Right renal pelvis (tissue), 4 donors: ENCODE results near the gene TARDBP. TPM values are rescaled to one million over a fixed set of nuclear protein-coding genes. Genes with fewer than 3 reads are reported as not detected.
"Not testable (repeated sequence)": the region's sequence is repeated elsewhere in the genome, so short reads cannot be mapped to it uniquely, and the experiment has no call there.

Experiments
- DNase-seq, 4 donors: peaks; one replicate each; pipeline ENCODE4 v3.0.0-alpha.2; 2013; ENCODE audit warnings: low read depth in 4 of 4, low spot score in 3 of 4, missing footprints in 1 of 4
- polyA plus RNA-seq, 4 donors: library from polyadenylated mRNA; unstranded; fragments of 120-200 nt; gene quantifications; one replicate each; pipeline ENCODE4 v1.2.1, GENCODE V29; 2013; ENCODE audit not compliant: insufficient read length in 4 of 4

Gene TARDBP
- polyA plus RNA-seq, 4 donors, result 304 to 313 (median 308) TPM

DNA sequence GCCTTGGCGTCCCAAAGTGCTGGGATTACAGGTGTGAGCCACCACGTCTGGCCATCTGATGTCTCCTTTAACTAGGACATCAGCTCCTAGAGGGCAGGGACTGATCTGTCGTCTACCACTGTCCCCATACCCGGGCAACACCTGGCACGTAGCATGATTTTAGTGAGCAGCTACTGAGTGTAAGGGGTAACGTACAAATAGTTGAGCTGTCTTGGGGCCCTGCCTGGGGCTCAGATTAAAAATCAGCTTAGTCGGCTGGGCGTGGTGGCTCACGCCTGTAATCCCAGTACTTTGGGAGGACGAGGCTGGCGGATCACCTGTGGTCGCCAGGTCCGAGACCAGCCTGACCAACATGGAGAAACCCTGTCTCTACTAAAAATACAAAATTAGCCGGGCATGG lies 45.6 kb downstream of the TARDBP start:
- DNase-seq, result no peak

DNA sequence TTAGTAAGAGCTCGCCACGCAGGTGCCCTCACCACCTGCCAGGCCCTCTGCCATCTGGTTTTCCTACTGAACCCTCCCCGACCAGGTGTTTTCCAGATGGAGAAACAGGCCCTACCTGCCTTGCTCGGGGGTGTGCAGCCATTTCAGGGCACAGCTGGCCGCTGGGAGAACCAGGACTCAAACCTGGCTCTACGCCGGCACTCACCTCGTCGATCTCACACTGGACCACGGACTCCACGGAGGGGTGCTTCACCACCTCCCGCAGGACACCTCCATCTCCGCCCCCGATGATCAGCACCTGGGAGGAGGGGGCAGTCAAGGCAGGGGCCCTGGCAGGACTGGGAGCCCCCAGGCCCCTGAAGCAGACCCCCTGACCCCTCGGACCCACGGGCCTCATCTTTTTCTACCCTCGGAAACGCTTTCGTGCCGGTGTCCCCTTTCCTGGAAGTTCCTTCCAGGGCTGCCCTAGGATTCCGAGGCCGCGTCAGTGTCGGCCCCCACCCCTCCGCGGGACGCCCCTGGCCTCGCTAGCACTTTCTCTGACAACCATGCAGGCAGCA lies 46.2 kb downstream of the TARDBP start:
- no peak for DNase-seq

DNA sequence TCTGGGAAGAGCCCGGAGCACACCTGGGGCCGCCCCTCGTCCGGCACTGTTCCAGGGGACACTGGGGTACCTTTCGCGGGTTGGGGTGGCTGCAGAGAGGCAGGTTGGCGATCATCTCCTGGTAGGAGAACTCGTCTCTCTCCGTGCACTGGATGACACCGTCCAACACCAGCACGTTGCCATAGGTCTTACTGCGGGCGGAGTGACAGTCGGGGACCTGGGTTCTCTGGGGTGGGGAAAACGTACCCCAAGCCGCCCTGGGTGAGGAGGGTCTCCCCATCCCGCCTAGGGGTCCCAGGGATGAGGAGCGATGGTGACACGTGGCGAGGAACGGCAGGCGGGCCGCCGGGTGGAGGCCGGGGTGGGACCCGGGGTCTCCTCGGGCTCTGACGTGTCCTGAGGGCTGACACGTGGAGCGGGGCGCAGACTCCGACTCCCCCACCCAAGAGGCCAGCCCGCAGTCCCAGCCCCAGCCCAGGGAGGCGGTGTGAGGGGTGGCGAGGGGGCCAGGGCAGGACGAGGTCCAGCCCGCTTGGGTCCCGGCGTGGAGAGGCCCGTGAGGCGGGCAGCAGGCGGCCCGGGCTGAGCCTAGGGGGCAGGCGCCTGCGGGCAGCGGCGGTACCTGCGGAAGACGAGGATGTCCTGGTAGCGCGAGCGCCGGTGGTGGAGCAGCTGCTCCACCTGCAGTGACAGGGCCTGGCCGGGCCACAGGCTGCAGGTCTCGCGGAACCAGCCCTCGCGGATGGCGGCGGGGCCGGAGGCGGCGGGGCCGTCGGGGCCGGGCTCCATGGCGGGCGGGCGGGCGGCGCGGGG lies 46.9 kb downstream of the TARDBP start:
- no peak for DNase-seq

DNA sequence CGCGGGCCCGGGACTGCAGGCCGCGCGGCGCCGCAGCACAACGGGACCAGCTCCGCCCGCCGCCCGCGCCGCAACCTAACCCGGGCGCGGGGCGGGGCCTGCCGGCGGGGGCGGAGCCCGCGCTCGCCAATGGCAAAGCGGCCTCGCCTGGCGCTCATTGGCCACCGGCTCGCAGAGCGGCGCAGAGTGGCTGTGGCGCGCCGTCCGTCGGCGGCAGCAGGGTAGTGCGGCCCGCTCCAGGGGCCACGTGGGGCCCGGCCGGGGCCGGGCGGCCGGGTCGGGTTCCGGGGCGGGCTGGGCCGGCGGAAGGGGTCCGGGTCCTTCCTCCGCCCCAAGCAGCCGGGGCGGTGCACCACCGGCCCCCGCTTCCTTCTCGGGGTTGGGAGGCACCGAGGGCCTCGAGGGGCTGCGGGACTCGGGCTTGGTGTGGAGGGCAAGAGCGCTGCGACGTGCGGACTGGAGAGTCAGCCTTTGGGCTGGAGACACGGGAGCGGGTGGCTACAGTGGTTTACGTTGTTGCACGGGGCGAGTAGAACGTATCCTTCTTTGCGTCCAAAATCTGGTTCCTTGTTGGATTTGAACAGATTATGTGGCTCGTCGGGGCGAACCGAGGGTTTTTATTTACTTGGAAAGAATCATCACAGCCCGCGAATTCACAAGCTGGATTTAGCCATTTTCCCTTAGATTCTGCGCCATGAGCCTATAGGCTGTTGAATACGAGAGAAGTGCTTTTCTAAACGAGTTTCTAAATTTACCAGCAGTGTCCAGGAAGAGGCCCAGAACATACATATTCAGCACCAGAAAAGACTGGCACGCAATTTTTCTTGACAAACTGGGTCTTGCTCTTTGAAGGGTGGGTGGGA lies 47.7 kb downstream of the TARDBP start, which contains the start of gene SRM:
SRM (minus strand) TSS at position 51 of the 863 bp plus-strand sequence. CDS start 75 bp downstream, outside the sequence.
- DNase-seq, result peak; percentile 74 to 84 (median 80)

GRCh38 chr1:11061652-11062365 lies 49.4 kb downstream of the TARDBP start:
- DNase-seq, result no peak

- no peak for DNase-seq
Measured at GRCh38 chr1:11062965-11063401, 50.5 kb downstream of the TARDBP start.

DNA sequence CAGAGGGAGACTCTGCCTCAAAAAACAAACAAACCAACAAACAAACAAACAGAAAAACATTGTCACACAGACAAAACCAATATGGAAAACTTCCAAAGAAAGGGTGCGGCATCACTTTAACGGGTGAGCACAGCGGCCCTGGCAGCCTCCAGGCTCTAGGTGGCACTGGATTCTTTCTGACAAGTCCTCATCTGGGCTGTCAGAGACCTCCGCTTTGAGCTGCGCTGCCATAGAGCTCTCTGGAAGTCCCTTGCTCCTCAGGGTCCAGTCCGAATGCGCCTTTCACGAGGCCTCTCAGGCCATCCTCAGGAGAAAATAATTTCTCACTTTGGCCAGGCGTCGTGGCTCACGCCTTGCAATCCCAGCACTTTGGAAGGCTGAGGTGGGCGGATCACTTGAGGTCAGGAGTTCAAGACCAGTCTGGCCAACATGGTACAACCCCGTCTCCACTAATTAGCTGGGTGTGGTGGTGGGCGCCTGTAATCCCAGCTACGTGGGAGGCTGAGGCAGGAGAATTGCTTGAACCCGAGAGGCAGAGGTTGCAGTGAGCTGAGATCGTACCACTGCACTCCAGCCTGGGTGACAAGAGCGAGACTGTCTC lies 51.6 kb downstream of the TARDBP start:
- not testable (repeated sequence) for DNase-seq

DNA sequence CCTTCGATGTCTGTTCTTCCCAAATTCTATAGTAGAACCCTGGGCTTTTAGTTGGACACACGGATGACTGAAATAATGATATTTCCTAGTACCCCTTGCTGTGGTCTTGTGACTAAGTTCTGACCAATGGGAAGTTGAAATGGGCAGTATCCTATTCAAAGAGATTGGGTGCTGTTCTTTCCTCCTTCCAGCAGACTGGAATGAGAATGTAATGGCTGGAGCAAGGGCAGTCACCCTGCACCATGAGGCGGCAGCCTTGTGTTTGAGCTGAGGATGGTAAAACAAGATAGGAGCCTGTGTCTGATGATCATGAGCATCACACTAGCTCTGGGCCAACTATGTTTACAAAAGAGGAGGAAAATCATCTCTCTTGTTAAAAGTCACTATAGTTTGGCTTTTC lies 52.5 kb downstream of the TARDBP start:
- DNase-seq, result no peak

DNA sequence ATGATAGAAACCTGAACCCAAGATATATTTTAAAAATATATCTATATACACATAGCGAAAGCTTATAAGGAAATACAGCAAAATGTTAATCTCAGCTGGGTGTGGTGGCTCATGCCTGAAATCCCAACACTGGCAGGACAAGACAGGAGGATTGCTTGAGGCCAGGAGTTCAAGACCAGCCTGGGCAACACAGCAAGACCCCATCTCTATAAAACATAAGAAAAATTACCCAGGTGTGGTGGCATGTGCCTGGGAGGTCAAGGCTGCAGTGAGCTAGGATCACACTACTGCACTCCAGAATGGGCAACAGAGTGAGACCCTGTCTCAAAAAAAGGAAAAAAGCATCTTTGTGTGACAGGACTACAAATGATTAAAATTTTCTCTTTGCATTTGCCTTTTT lies 53.3 kb downstream of the TARDBP start:
- no peak for DNase-seq

- no peak for DNase-seq
Measured at GRCh38 chr1:11067716-11068599, 55.5 kb downstream of the TARDBP start.

DNA sequence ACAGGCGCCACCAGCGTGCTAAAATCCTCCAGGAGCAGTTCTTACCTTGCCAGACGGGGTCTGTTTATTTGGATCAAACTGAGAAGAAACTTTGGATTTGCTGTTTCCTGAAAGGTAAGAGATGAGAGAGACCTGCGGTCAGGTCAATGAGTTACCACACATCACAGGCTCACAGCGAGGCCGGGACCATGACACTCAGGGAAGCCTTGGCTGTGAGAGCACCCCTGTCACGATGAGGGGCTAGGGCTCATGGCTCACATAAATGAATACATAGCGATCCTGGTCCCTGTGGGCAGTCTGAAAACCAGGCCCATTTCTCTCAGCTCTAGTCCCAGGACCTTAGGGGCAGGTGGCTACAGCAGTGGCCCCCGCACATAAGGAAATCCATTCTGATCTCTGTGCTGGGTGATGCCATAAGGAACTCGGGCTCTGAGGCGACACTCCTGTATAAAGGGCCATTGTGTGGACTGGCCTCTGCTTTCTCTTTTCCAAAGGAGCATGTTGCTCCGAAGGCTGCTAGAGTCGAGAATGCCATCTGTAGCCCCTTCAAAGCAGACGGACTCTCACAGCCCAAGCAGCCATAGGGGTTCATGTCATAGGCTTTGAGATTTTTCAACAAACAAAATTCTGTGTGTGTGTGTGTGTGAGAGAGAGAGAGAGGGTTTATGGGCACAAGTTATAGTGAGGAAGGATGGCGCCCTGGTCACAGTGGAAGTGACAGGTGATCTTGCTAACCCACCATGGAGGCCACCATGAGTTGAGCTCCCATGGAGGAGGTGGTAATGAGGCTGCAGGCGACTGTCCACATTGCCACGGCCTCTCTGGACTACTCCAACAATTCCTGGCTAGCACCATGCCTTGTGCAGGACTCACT lies 56.4 kb downstream of the TARDBP start:
- no peak for DNase-seq

- no peak for DNase-seq
Measured at GRCh38 chr1:11070876-11071275, 58.4 kb downstream of the TARDBP start.

- DNase-seq, result no peak
Measured at GRCh38 chr1:11071463-11072215, 59.2 kb downstream of the TARDBP start.

DNA sequence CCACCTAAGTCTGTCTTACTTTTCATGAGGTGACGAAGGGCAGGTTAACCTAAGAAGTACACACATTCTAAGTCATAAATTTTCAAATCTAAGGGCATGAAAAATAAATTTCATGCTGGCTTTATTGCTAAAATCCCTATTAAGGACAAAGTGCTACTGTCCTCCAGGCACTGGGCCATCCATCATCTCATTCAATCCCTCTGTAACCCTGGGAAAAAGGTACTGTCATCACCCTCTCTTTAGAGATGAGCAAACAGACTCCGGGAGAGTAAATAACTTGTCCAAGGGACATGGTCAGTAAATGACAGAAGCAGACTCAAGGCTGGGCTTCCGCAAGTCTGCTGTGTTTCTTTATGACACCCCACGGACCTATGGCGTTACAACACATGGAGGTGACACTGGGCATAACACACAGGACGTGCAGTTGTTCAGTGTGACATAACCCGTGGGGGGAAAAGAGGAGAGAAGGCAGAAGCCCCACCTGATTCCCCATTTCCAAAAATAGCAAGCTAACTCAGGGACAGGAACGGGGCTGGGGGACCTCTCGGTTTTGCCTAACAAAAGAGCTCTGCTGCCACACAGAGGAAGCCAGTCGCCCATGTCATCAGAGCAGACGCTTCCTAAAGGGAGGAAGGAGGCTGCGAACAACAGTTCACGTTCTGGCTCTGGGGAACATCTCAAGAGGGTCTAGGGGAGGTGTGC lies 59.9 kb downstream of the TARDBP start:
- no peak for DNase-seq

DNA sequence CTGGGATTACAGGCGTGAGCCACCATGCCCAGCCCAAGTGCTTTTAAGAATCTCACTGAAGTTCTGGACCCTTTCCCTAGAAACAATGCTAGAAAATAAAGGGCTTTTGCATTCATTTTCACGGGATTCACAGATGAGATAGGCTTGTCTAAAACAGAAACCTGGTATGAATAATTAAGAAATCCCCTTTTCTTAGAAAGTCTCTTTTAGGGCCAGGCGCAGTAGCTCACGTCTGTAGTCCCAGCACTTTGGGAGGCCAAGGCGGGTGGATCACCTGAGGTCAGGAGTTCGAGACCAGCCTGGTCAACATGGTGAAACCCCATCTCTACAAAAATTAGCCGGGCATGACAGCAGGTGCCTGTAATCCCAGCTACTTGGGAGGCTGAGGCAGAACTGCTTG lies 60.9 kb downstream of the TARDBP start:
- DNase-seq, result not testable (repeated sequence)
